PC-3 (cell line): ENCODE measurements around the gene RABGEF1. TPM values are rescaled to one million over a fixed set of nuclear protein-coding genes. Genes with fewer than 3 reads are reported as not detected.
"Not testable (repeated sequence)": the region's sequence is repeated elsewhere in the genome, so short reads cannot be mapped to it uniquely, and the experiment has no call there.

Experiments
- ATAC-seq: fragments of 200-7000 bp; cut with Tn5 transposase; 2 replicates; pipeline ENCODE4 v1.9.1; 2020; ENCODE audit warnings: mild to moderate bottlenecking, moderate library complexity
- BruUV-seq: library from RNA; stranded (reverse); fragments of 400-500 nt; replicated peaks from 2 replicates; lab custom pipeline; 2021; lab: Mats Ljungman, UMichigan
- CTCF ChIA-PET: fragments of 300-600 bp; sonication (Branson Sonifier 250); formaldehyde crosslinking; loops from one replicate; lab custom pipeline; 2022; ENCODE audit warnings: antibody characterized with exemption; lab: Charles Lee
- POLR2A ChIA-PET: fragments of 300-600 bp; sonication (Branson Sonifier 250); formaldehyde crosslinking; loops from one replicate; lab custom pipeline; 2022; ENCODE audit warnings: antibody characterized with exemption; ENCODE audit not compliant: unreplicated experiment; lab: Charles Lee
- DNase-seq: peaks from one replicate; pipeline ENCODE4 v3.0.0-alpha.2; 2015
- H2AFZ ChIP-seq: fragments of 300-600 bp; sonication (generic); 2 replicates; pipeline ENCODE4 v1.6.0; 2016; ENCODE audit warnings: antibody characterized with exemption, low read length
- H3F3A ChIP-seq: fragments of 300-600 bp; sonication (generic); one replicate; pipeline ENCODE4 v1.6.0; 2017; ENCODE audit warnings: antibody characterized with exemption, low read length, control low read depth, mild to moderate bottlenecking; ENCODE audit not compliant: unreplicated experiment
- H3K27ac ChIP-seq: fragments of 300-600 bp; sonication (generic); 2 replicates; pipeline ENCODE4 v1.5.1; 2016; ENCODE audit warnings: mild to moderate bottlenecking, low read length
- H3K27me3 ChIP-seq: fragments of 300-600 bp; sonication (generic); 2 replicates; pipeline ENCODE4 v1.6.1; 2016; ENCODE audit warnings: low read length, mixed read lengths
- H3K36me3 ChIP-seq: fragments of 300-600 bp; sonication (generic); 2 replicates; pipeline ENCODE4 v1.6.1; 2016; ENCODE audit warnings: low read depth, mixed run types, low read length, mixed read lengths
- H3K4me1 ChIP-seq: fragments of 300-600 bp; sonication (generic); 2 replicates; pipeline ENCODE4 v1.5.1; 2016; ENCODE audit warnings: low read length; ENCODE audit not compliant: insufficient read depth
- H3K4me2 ChIP-seq: fragments of 300-600 bp; sonication (generic); 2 replicates; pipeline ENCODE4 v1.6.0; 2016; ENCODE audit warnings: low read length
- H3K4me3 ChIP-seq: fragments of 300-600 bp; sonication (generic); 2 replicates; pipeline ENCODE4 v1.5.1; 2016; ENCODE audit warnings: mild to moderate bottlenecking, low read length, mixed read lengths
- H3K79me2 ChIP-seq: fragments of 300-600 bp; sonication (generic); 2 replicates; pipeline ENCODE4 v1.6.1; 2017; ENCODE audit warnings: low read length, mixed read lengths
- H3K9ac ChIP-seq: fragments of 300-600 bp; sonication (generic); 2 replicates; pipeline ENCODE4 v1.6.0; 2016; ENCODE audit warnings: mild to moderate bottlenecking, low read length
- H3K9me2 ChIP-seq: fragments of 300-600 bp; sonication (generic); replicated peaks from 2 replicates; pipeline ENCODE4 v1.6.1; 2016; ENCODE audit warnings: mixed run types, low read length, mixed read lengths
- H3K9me3 ChIP-seq: fragments of 300-600 bp; sonication (generic); 2 replicates; pipeline ENCODE4 v1.6.1; 2016; ENCODE audit warnings: low read length, mixed read lengths
- H4K20me1 ChIP-seq: fragments of 300-600 bp; sonication (generic); 2 replicates; pipeline ENCODE4 v1.6.1; 2016; ENCODE audit warnings: low read length, mixed read lengths
- CTCF ChIP-seq: fragments of 300-600 bp; sonication (generic); conservative IDR thresholded peaks from 2 replicates; pipeline ENCODE4 v1.5.1; 2017; ENCODE audit warnings: antibody characterized with exemption, low read depth, mild to moderate bottlenecking, low read length
- EZH2 ChIP-seq: fragments of 300-600 bp; sonication (generic); IDR thresholded peaks from one replicate; pipeline ENCODE4 v1.6.1; 2017; ENCODE audit warnings: antibody characterized with exemption, mild to moderate bottlenecking, low read length; ENCODE audit not compliant: unreplicated experiment
- EZH2phosphoT487 ChIP-seq: fragments of 300-600 bp; sonication (generic); IDR thresholded peaks from 2 replicates; pipeline ENCODE4 v1.6.1; 2018; ENCODE audit warnings: mild to moderate bottlenecking, antibody characterized with exemption, low read length, borderline replicate concordance
- intact Hi-C: fragments of 100-400 bp; cut with micrococcal nuclease; formaldehyde crosslinking; loops from 2 replicates; pipeline ENCODE4 v1.9.0; 2023
- total RNA-seq: library from RNA; depleted of rRNA; stranded (reverse); fragments of >200 nt; gene quantifications from 2 replicates; pipeline ENCODE4 v1.2.3, GENCODE V29; 2014

Gene RABGEF1
- total RNA-seq, 1 experiment from 2014 or later, result 19.8 TPM

- no peak for ATAC-seq
- TF ChIP-seq CTCF, result no peak
- no peak for TF ChIP-seq EZH2phosphoT487
- no peak for TF ChIP-seq EZH2
- CTCF ChIA-PET, result no interaction called here
- no peaks in the 10 kb centered on the region for H3K79me2 ChIP-seq
- no peaks in the 10 kb centered on the region for H4K20me1 ChIP-seq
- H3K36me3 ChIP-seq, result peaks cover 17% of the 10 kb centered on the region
- H3K9me2 ChIP-seq, result no peaks in the 10 kb centered on the region
- no peak overlapping the region for H3K27ac ChIP-seq
- H3F3A ChIP-seq, result no peaks in the 10 kb centered on the region
- intact Hi-C loops, result no loop called here
- no peak overlapping the region for H3K9ac ChIP-seq
- H3K4me3 ChIP-seq, result no peak overlapping the region
- DNase-seq, result no peak
- 0 out of 2 replicates have a peak, but pooled peaks cover 7% of the 10 kb centered on the region for H3K9me3 ChIP-seq
- H3K27me3 ChIP-seq, result no peaks in the 10 kb centered on the region
- H3K4me2 ChIP-seq, result no peak overlapping the region
- H3K4me1 ChIP-seq, result no peaks in the 10 kb centered on the region
- POLR2A ChIA-PET, result no interaction called here
- H2AFZ ChIP-seq, result no peak overlapping the region
- BruUV-seq, result no TSS peak
These were observed 26.8 kb upstream of the RABGEF1 start for GRCh38 chr7:66713687-66714086.

- H3F3A ChIP-seq, H3K9me3 ChIP-seq, H4K20me1 ChIP-seq, ATAC-seq, H3K4me2 ChIP-seq, H2AFZ ChIP-seq, H3K27ac ChIP-seq, H3K4me1 ChIP-seq, H3K4me3 ChIP-seq, DNase-seq, H3K79me2 ChIP-seq, BruUV-seq, H3K27me3 ChIP-seq, POLR2A ChIA-PET, H3K9me2 ChIP-seq, CTCF ChIA-PET, H3K9ac ChIP-seq, intact Hi-C loops: not testable (repeated sequence)
- peaks cover 17% of the 10 kb centered on the region for H3K36me3 ChIP-seq
These were observed 23.9 kb upstream of the RABGEF1 start for GRCh38 chr7:66716634-66717033.

GRCh38 chr7:66720561-66720960 lies 20.0 kb upstream of the RABGEF1 start:
- Histone ChIP-seq H3K79me2 (no peaks in the 10 kb centered on the region), H3K4me3 (no peak overlapping the region), H2AFZ (no peak overlapping the region), H3K9me2 (no peaks in the 10 kb centered on the region), H3K27me3 (no peaks in the 10 kb centered on the region), H3K4me2 (no peak overlapping the region), H4K20me1 (no peaks in the 10 kb centered on the region), H3K4me1 (no peaks in the 10 kb centered on the region), H3F3A (no peaks in the 10 kb centered on the region), H3K9ac (no peak overlapping the region), H3K36me3 (peaks cover 17% of the 10 kb centered on the region; the same call in 1 of the 2 replicates), H3K27ac (no peak overlapping the region), H3K9me3 (no peaks in the 10 kb centered on the region)
- BruUV-seq, result no TSS peak
- intact Hi-C loops, result no loop called here
- ChIA-PET CTCF (no interaction called here), POLR2A (interaction anchor here (0.6 kb wide), 1 partner anchor 80 kb away, joined by 8 read pairs; no protein-coding TSS in a partner anchor)
- TF ChIP-seq CTCF, result no peak
- TF ChIP-seq EZH2, result no peak
- TF ChIP-seq EZH2phosphoT487, result no peak
- ATAC-seq, result no peak
- no peak for DNase-seq
